GM18861 (cell line): ENCODE measurements around the gene PALLD.
"Not testable (repeated sequence)": the region's sequence is repeated elsewhere in the genome, so short reads cannot be mapped to it uniquely, and the experiment has no call there.

Source experiments
- ATAC-seq: cut with Tn5 transposase; IDR thresholded peaks from one replicate; pipeline ENCODE4 v1.9.1; 2021; ENCODE audit not compliant: unreplicated experiment

The PALLD gene

DNA sequence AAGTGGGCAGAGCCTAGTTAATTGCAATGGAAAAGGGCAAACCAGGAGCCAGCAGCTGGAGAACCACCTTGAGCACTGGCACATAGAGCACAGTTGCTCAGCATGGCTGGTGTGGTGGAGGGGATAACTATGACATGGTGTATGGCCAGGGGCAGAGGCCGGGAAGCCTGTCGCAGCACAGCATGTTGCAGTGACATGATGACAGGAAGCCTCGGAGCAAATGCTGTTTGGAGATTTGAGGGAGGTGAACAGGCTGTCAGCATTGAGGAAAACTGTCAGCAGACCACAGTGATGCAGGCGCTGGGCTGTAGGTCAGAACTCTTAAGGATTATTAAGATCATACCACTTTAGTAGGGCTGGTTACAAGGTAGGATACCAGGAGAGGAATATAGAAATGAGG, 284.5 kb downstream of the PALLD start:
- ATAC-seq = no peak

DNA sequence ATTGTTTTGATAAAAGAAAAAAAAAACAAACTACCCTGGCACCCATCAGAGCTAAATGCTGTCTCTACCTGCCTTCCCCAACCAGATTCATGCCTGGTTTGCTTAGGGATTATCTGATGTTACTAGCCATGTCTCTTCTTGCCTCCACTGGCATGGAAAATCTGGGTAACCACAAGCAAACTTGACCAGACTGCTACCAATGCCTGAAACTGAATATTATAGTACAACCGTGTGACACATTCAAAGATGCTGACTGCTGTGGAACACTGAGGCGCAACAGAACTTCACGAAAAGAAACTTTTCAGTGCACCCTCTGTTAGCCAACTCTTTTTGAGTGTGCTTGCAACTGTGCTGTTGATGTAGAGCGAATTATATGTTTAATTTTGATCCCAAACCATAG, 285.1 kb downstream of the PALLD start:
- no peak for ATAC-seq

DNA sequence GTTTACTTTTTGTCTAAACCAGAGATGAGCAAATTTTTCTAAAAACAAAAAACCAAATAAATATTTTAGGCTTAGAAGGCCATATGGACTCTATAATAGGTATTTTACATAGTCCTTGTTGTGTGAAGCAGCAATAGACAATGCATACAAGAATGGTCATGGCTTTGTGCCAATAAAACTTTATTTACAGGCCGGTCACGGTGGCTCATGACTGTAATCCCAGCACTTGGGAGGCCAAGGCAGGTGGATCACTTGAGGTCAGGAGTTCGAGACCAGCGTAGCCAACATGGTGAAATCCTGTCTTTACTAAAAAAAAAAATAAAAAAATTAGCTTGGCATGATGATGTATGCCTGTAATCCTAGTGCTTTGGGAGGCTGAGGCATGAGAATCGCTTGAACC, 285.6 kb downstream of the PALLD start:
- no peak for ATAC-seq

DNA sequence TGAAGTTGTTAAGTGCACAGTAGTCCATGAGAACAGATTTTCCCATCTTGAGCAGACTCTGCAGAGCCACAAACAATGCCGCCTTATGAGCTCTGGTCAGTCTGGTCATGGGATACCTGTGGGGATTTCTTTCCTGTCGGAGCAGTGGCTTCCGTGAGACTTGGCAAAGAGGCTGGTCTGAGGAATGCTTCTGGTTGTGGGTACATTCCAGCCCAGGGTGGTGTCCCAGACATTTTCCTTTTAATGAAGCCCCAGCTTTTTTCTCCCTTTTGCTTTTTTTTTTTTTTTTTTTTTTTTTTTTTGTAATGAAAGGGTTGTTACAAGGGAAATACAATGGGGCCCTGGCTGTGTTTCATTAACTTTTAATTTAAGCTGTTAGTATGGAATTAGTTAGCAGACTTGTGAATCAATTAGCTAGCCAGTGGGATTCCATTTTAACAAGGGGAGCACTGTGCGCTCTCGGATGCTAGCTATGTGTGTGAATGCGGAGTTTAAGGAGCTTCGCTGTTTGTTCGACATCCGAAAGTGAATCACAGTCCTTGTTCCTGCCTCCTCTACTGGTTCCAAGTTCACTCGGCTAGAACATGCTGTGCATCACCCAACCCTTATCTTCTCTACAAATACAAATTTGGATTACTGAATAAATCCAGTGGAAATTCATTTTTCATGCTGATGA, 288.1 kb downstream of the PALLD start:
- ATAC-seq = no peak

DNA sequence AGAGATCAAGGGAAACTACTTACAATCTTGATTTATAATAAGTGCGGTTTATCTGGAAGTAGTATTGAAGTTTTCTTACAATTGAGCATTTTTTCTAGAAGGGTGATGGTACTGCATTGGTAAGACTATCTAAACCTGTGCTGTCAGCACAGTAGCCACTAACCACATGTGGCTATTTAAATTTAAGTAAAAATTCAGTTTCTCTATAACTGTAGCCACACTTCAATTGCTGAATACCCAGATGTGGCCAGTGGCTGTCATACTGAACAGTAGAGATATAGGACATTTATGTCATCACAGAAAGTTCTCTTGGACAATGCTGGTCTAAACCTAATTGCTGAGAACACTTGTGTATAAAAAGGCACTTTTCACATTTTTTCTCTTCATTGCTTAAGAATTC, 290.5 kb downstream of the PALLD start:
- no peak for ATAC-seq

DNA sequence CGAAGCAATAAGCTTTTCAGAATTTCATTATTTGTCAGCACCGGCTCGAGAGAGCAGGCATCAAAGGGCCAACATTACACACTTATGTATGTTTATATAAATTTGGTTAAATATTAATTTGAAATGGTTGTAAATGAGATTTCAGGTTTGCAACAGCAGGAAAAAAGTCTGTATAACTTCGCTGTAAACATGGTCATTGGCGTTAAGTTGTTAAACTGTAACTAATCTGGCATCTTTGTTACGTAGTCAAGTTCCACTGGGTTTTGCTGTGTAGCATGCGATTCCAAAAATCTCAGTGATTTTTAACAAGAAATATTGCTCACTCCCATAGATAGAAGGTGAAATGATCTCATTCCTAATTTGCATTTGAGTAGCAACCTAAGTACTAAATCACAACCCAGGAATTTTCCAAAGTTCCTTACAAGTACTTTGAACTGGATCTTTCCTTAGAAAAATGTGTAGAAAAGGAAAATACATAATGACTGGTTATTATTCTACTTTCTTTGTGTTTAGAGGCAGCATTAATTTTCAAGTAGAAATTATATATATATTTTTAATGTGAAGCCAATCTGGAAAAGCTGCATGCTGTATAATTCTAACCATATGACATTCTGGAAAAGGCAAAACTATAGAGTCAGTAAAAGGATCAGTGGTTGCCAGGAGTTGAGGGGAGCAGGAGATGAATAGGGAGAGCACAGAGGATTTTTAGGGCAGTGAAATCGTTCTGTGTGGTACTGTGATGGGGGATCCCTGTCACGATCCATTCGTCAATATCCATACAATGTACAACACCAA, 291.1 kb downstream of the PALLD start:
- ATAC-seq = no peak

DNA sequence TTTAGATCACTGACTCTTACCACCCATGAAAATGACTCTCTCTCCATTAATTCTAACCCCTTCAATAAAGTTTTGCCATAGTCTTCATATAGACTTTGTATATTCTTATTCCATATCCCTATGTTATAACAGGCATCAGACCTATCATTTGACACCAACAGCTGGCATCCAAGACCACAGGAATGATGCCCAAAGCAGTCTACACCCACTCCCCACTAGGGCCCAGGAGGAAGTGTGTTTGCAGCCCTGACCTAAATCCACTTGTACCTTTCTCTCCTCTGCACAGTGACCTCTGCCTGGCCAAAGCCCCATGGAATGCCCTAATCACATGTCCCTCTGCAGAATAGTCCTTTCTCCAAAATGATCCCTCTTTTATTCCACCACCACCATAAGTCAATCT, 294.0 kb downstream of the PALLD start:
- no peak for ATAC-seq

DNA sequence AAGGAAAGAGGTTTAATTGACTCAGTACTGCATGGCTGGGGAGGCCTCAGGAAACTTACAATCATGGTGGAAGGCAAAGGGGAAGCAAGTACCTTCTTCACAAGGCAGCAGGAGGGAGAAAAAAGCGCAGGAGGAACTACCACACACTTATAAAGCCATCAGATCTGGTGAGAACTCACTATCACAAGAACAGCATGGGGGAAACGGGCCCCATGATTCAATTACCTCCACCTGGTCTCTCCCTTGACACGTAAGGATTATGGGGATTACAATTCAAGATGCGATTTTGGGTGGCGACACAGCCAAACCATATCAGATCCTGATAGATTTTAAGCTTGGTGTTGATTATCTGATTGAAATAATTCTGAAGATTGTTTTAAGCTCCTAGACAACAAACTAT, 294.5 kb downstream of the PALLD start:
- ATAC-seq = no peak

DNA sequence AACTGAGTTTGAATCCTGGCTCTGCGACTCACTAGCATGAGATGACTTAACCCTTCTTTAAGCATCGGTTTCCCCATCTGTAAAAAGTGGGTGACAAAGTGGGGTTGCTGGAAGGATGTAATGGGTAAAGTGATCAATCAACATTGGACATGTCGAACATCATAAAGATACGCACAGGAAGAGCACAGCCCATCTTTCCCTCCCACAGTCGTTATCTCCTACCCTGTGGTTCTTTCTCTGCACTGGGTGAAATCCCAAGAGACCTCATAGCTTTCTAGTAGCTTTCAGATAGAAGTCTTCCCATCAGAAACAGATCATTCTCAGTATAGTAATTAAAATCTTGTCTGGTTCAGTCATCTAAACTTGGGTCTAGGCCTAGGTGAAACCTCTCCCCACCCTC, 296.7 kb downstream of the PALLD start:
- no peak for ATAC-seq

DNA sequence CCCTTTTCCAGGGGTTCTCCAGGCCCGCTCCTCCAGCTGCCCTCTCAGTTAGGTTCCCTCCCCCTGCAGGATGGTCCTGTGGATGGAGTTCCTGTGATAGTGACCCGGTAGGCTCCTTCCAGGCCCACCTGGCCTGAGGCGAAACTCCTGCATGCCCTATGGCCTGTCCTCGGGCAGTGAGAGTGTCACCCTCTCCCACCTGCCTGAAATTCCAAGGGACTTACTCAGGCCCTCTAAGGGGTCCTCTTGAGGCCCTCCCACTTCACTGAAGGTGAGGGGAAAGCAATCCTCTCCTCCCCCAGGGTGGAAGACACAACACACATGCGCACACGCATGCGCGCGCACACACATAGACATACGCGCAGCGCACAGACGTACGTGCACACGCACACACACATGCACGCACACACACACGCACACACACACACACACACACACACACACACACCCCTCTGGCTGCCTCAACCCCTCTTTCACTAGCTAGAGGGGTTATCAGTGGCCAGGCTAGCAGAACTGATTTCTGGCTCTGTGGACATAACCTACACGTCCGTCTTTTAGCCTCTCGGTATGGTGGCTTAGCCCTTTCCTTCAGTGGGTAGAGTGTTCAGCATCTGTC, 297.3 kb downstream of the PALLD start:
- ATAC-seq = no peak

DNA sequence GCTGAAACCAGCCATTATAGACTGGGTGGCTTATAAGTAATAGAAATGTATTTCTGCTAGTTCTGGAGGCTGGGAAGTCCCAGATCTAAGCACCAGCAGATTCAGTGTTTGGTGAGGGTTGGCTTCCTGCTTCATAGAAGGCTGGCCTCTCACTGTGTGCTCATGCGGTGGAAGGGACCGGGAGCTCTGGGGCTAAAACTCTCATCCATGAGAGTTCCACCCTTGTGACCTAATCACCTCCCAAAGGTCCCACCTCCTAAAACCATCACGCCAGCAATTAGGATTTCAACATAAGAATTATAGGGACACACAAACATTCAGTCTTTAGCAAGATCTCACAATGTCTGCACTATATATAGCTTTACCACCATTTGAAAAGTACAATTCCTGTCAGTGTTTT, 298.0 kb downstream of the PALLD start:
- no peak for ATAC-seq

DNA sequence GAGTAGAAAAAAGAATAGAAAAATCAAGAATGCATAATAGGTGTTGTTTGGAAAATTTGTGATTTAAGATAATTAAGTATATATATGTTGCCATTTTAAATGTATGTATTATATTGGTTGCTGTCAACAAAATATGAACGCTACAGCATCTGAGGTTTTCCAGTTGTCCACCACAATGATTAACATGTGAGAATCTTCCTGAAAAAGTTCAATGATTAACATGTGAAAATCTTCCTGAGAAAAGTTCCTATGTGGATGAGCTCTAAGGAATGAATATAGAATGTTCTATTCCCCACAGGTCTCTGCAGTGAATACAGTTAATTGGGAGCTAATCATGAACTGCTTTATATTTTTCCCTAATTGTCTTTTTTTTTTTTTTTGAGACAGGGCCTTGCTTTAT, 298.5 kb downstream of the PALLD start:
- ATAC-seq = no peak

DNA sequence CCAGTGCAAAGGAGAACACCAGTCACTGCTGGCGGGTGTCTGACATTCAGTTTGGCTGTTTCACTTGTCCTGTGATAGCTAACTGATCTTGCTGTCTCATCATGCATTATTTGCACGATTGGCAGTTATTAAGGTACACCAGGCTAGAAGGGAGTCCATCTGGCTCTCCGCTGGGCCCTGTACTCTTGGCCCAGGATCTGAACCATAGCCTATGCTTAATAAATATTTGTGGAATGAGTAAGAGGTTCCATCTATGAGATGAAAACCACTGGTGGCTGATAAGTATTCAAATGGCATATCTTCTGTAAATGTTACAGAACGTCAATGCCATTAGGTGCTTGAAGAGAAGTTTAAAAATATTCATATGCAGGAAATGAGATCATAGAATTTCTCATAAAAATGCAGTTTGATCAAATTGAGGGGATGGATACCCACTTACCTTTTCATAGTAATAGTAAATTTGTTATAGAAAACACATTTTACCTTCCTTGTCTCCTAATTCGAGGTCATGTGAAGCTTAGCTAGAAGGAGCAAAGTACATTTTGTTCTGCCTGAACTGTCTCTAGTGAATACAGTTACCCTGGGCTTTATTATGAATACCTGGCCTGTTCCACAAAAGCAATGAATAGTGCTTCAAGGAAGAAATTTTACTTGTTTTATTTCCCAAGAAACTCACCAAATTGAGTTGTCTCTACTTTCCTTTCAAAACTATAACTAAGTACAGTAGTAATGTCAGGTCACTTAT, 299.7 kb downstream of the PALLD start:
- no peak for ATAC-seq

DNA sequence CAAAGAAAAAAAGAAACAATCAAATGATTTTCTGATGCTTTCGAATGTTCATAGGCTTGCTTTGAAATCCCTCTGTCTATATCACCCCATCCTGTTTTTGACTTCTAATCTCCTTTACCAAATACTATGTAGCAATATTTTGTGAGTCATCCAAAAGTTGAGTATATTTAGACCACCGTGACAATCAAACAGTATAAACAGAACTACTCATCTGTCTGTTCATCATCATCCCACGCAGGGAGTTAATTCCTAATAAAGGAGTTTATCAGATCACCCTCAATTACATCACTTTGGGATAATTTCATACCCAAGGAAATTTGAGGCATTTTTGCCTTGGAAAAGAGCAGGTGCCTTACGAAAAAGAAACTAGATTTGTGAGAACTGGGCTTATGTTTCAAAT, 300.3 kb downstream of the PALLD start:
- no peak for ATAC-seq

DNA sequence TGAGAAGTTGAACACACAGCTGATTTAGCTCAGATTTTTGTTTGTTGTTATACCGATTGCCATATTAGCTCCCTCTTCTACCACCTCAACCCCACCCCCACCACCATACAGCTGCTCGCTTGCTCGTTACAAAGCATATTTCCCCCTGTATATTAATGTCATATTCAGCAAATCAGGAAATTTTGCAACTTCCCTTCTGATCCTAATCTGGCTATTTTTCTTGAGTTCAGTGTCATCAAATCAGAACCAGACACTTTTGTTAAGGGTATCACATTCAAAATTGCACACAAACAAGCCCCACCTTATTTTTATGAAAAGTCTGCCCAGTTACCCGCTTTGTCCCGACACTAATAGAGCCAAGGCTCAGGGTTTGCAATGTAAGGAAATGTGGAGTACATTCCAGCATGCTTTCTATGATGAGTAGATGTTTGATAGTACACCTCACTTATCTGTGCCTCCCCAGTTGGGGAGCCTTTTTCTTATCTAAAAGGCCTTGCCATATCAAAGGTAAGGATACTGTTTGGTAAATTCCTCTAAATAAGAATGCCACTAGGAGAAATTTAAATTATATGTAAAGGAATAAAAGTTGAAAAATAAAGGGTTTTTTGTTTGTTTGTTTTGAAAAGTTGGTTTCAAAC, 301.0 kb downstream of the PALLD start:
- no peak for ATAC-seq

DNA sequence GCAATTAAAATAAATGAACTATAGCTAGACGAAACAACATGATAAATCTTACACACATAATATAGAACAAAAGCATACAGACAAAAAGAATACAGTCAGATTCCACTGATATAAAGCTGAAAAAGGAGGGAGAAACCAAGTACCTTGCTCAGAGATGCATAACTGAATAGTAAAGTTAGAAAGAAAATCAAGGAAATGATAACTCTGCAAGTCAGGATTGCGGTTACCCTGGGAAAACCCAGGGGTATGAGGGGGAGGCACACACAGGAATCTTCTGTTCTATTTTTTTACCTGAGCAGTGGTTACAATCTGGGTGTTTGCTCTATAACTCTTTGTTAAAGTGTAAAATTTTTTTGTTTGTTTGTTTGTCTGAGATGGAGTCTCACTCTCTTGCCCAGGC, 304.1 kb downstream of the PALLD start:
- no peak for ATAC-seq

DNA sequence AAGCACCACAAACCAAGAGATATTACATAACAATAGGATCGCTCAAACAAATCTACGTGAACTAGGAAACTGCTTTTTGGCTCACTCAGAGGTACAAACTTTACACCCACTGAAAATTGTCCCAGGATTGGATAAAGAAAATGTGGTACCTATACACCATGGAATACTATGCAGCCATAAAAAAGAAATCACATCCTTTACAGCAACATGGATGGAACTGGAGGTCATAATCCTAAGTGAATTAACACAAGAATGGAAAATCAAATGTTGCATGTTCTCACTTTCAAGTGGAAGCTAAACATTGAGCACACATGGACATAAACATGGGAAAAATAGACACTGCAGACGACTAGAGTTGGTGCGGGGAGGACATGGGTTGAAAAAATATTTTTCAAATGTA, 305.4 kb downstream of the PALLD start:
- no peak for ATAC-seq

DNA sequence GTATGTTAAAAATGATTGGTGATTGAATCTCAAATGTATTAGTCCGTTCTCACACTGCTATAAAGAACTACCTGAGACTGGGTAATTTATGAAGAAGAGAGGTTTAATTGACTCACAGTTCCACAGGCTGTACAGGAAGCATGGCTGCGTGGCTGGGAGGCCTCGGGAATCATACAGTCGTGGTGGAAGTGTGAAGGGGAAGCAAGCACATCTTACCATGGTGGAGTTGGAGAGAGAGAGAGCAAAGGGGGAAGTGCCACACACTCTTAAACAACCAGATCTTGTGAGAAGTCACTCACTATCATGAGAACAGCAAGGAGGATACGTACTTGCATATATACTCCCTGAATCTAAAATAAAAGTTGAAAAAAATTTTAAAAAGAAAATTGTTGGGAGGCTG, 306.2 kb downstream of the PALLD start:
- not testable (repeated sequence) for ATAC-seq

DNA sequence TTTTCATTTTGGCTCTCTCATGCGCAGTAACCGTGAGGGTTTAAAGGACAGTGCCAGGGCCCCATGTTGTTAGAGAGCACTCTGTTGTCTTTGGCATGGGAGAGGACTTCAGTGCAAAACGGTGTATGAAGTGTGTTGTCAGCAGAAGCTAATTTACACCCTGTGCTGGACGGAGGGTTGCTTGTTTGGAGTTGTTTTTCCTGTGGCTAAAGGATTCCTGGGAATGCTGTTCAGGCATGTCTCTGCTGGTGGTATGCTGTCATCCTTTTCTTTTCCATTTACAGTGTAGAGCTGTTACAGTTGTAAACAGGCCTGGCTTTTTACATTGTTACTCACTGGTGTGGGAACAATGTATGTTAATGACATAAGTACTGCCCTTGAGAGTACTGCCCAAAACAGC, 306.9 kb downstream of the PALLD start:
- ATAC-seq = no peak

DNA sequence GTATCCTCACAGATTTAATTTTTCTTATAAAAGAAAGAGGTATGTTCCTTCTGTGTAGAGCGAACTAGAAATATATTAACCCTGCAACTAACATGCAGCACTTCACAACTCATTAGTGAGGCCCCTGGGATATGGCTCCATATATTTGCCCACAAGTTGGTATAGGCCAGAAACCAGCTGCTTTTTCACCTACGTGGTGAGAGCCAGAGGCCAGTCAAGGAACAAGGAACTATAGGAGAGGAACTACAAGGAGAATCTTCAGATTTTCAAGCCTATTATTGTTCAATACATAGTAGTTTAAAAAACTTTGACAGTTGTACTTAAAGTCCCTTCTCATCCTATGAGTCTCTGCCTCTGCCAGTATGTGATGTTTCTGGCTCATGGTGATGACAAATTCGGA, 307.3 kb downstream of the PALLD start:
- no peak for ATAC-seq

DNA sequence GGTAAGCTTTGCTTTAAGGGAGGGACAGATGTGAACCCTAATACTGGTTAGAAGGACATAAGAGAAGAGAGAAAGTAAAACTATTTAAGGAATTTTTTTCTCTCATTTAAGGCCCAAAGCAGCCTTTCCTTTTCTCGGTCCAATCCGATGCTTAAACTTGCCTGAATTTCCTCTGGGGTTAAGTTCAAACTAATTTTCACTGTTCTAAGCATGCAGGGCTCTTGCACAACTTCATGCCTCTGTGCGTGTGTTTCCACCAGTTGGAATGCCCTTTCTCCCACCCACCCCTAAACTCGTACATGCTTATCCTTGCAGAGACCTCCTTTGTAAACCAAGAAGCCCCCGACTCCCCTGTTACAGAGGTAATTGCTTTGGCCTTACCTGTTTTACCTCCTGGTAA, 308.5 kb downstream of the PALLD start:
- no peak for ATAC-seq
